Measurements from ENCODE around the gene TNFRSF12A.

The TNFRSF12A gene

GRCh38 chr16:2986623-2987188, 33.5 kb upstream of the TNFRSF12A start:
- DNase-seq, result no peak

- no peak for DNase-seq
Observed at GRCh38 chr16:2987286-2987685, 32.9 kb upstream of the TNFRSF12A start.

- no peak for DNase-seq
Observed at GRCh38 chr16:2987833-2988232, 32.3 kb upstream of the TNFRSF12A start.

- no peak for DNase-seq
Observed at GRCh38 chr16:2988590-2989099, 31.5 kb upstream of the TNFRSF12A start.

GRCh38 chr16:2990891-2991290, 29.3 kb upstream of the TNFRSF12A start:
- no peak for DNase-seq

- DNase-seq, result no peak
Observed at GRCh38 chr16:2991566-2992261, 28.5 kb upstream of the TNFRSF12A start.

GRCh38 chr16:2992383-2993081, 27.6 kb upstream of the TNFRSF12A start:
- DNase-seq, result no peak

- no peak for DNase-seq
Observed at GRCh38 chr16:2996298-2996697, 23.9 kb upstream of the TNFRSF12A start.

- DNase-seq, result no peak
Observed at GRCh38 chr16:2999929-3000328, 20.2 kb upstream of the TNFRSF12A start.

GRCh38 chr16:3000540-3000939, 19.6 kb upstream of the TNFRSF12A start:
- no peak for DNase-seq

- DNase-seq, result no peak
Observed at GRCh38 chr16:3001316-3001715, 18.9 kb upstream of the TNFRSF12A start.

GRCh38 chr16:3003582-3004270, 16.4 kb upstream of the TNFRSF12A start:
- DNase-seq, result peak; percentile 94 to 98

GRCh38 chr16:3004319-3004718, 15.8 kb upstream of the TNFRSF12A start:
- no peak for DNase-seq

- no peak for DNase-seq
Observed at GRCh38 chr16:3004781-3005284, 15.3 kb upstream of the TNFRSF12A start.

GRCh38 chr16:3007059-3007956, 12.9 kb upstream of the TNFRSF12A start:
- DNase-seq, result no peak

GRCh38 chr16:3007957-3008689, 12.0 kb upstream of the TNFRSF12A start:
- DNase-seq, result no peak

- DNase-seq, result no peak
Observed at GRCh38 chr16:3008690-3009037, 11.5 kb upstream of the TNFRSF12A start.

GRCh38 chr16:3009568-3010390, 10.4 kb upstream of the TNFRSF12A start:
- DNase-seq, result no peak

- no peak for DNase-seq
Observed at GRCh38 chr16:3010510-3010909, 9.7 kb upstream of the TNFRSF12A start.

- no peak for DNase-seq
Observed at GRCh38 chr16:3012246-3012645, 7.9 kb upstream of the TNFRSF12A start.

Measured in activated T-cell treated with anti-CD3 and anti-CD28 coated beads, Interleukin-2, amount 50 U/mL, for 48 hours (primary cell).